ENCODE measurements around the gene RACGAP1.
"Not testable (repeated sequence)": the region's sequence is repeated elsewhere in the genome, so short reads cannot be mapped to it uniquely, and the experiment has no call there.

Gene RACGAP1

GRCh38 chr12:50026691-50027090 lies 1.4 kb upstream of the RACGAP1 start:
- no peak for DNase-seq

DNA sequence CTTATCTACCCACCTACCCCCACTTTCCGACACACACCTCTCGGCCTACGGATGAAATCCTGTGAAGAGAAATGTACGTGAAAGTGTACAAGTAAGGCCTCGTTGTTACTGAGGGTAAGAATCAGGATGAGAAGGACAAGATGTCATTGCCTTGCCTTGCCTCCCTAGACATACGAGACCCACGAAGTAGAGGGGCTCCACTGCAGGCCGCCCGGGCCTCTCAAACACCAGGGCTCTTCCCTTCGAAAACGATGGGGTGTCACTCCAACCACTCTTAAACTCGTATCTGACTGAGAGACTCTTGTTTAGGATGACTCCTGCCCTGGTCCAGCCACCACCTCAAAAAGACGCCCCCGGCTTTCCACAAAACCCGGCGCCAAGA lies 498 bp downstream of the RACGAP1 start:
- DNase-seq = no peak

DNA sequence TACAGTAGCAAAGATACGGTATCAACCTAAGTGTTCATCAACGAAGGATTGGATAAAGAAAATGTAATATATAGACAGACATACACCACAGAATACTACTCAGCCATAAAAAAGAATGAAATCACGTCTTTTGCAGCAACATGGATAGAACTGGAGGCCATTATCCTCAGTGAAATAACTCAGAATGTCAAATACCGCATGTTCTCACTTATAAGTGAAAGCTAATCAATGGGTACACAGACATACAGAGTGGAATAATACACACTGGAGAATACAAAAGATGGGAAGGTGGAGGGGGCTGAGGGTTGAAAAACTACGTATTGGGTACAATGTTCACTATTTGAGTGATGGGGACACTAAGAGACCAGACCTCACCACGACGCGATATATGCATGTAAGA lies 1.1 kb downstream of the RACGAP1 start:
- DNase-seq = no peak

GRCh38 chr12:50022903-50023302 lies 2.4 kb downstream of the RACGAP1 start:
- no peak for DNase-seq

DNA sequence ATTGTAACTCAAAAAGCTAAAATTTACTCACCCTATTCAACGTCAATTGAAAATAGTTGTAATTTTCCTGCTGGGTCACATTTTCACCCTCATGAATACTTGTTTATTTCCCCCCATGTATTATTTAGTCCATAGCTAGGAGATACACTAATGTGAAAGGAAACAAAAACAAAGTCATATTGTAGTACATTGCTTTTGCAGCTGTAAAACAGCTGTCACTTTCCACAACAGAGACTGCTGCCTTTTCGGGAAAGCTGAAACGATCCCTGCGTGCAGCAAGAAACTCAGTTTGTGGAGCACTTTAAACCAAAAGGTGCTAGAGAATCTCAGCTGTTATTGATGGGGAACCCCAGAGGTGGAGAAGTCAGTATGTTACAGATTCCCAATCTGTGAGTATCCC lies 4.3 kb downstream of the RACGAP1 start:
- DNase-seq = no peak

DNA sequence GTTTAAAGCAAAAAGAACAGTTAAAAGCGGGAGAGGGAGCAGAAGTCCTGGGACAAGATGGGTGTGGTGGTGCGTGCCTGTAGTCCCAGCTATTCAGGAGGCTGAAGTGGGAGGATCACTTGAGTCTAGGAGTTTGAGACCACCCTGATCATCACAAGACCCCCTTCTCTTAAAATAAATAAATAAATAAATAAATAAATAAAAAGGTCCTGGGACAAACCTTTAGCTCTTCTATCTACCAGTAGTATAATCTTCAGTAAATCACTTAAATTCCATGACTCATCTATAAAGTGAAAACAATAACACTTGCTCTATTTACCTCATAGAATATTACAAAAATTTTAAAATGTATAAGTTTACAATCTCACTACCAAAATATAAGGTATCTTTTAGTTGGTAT lies 5.8 kb downstream of the RACGAP1 start:
- DNase-seq = no peak

DNA sequence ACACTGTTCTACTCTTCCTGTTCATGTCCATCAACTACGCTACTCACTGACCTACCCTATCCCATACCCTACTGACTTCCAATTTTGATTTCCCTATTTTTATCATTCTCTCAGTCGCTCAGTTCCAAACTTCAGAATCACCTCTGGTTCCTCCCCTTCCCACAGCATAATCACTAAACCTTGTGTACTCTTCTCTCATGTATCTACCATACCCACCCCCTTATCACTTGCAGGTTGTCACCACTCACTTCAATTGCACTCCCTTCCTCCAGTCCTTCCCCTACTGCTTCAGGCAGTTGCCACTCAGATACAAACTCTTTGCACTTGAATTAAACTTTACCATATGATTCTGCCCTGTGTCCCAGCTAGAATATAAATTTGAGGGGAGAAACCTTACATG lies 6.3 kb downstream of the RACGAP1 start:
- DNase-seq = no peak

- no peak for DNase-seq
These were observed 7.1 kb downstream of the RACGAP1 start for GRCh38 chr12:50018154-50018553.

DNA sequence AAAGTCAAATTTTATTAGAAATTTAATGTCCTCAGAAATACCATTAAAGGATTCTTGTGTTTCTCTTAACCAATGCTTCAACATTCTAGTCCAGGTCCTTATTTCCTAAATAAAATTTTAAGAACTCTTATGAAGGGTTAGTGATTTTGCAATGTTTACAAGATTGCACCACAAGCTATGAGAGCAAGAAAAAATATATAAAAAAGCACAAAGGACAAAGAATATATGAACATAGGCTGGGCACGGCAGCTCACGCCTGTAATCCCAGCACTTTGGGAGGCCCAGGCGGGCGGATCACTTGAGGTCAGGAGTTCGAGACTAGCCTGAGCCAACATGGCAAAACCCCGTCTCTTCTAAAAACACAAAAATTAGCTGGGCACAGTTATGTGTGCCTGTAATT lies 7.7 kb downstream of the RACGAP1 start:
- DNase-seq = no peak

DNA sequence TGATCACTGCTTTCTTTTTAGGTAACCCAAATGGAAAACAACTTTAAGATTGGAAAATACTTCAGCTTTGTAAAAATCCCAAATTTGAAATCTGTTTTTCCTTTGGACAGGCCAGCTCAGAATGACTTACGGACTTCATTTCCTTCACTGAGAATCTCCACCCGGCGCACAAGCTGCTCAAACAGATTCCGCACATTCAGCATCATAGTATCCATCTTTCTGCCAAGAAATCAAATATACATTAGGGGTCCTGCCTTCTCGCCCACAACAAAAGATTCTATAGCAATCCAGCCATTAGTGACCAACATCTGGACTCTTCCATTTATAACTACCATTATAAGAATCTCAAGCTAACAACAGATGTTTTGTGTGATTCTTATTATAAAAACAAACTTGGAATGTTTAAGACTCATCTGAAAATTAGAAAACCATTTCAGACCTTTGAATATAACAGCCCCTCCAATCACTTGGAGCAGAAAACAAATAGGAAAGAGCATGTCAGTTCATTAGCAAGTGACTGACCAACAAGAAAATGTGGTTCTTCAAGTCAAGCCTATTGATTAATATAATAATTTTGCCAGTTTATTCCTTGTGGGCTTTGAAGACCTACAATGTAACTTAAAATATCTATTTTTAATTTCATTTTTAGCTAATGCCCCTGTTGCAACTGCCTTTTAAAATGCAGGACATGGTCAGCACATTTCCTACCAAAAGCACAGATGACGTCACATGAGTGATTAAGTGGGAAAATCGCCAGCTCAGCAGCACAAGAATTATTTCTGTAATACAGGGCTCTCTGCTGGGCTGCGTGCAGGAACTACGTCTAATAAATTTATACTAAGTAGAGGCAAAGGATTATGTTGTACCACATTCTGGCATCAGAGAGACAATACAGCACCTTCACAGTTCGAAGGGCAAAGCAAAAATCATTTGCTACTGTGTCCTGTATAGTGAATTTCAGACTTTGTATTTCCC lies 8.5 kb downstream of the RACGAP1 start:
- peak; percentile 82 for DNase-seq

GRCh38 chr12:50014342-50014741 lies 11.0 kb downstream of the RACGAP1 start:
- DNase-seq = no peak

GRCh38 chr12:50013361-50014147 lies 11.7 kb downstream of the RACGAP1 start:
- no peak for DNase-seq

DNA sequence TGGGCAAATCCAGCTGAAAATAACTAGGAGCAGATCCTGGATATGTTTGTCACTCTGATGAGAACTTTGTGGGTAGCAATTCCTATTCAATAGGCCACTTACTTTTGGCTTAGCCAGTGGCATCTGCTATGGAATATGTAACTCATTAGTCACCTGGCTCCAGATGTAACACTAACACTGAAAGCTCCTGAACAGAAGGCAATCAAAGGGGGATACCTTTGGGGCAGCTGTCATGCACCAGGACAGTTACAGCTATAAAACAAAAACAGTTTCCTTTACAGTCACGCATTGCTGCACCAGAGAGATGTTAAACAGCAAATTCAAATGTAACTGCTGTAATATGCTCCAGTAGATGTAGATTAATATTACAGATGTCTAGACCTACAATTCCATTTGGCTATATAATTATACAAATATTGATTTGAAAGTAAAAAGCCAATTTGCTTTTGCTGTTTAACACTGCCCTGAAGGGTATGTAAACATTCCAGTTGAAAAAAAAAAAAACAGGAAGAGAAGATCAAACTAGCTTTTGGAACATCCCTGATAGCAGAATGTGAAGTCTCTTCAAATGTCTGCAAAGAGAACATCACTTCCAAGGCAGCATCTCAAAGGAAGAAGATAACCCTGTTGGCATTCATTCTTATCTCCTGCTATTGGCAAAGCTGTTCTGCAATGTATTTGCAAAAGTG lies 18.4 kb downstream of the RACGAP1 start:
- DNase-seq = no peak

- no peak for DNase-seq
These were observed 19.0 kb downstream of the RACGAP1 start for GRCh38 chr12:50006280-50006679.

GRCh38 chr12:50005175-50005574 lies 20.1 kb downstream of the RACGAP1 start:
- no peak for DNase-seq

DNA sequence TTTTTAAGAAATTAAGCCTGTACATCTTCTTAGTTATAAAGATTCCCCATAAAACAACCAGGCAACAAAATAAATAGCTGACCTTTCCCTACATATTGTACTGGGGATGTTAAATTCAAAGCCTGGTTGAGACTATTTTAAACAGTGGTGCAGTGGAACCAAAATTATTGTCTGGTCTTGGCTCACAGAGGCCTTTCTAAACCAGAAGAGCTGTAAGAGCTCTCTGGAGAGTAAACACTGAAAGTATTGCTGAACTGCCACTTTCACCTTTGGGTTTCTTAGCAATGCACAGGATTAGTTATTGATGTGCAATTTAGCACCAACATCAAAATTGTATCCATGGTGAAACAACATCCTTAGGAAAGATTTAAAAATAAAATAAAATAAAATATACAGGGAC lies 20.6 kb downstream of the RACGAP1 start:
- no peak for DNase-seq

GRCh38 chr12:50003595-50003994 lies 21.7 kb downstream of the RACGAP1 start:
- DNase-seq = no peak

DNA sequence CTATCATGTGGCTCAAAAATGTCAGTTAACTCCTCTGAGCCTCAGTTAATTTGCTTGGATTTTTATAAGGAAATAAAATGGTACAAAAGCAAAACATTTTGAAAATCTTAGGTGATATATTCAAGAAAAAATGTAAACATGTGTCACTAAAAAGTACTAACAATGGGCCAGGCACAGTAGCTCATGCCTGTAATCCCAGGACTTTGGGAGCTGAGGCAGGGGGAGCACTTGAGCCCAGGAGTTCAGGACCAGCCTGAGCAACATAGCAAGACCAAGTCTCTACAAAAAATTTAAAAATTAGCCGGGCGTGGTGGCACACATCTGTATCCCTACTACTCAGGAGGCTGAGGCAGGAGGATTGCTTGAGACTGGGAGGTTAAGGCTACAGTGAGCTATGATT lies 26.8 kb downstream of the RACGAP1 start:
- no peak for DNase-seq

DNA sequence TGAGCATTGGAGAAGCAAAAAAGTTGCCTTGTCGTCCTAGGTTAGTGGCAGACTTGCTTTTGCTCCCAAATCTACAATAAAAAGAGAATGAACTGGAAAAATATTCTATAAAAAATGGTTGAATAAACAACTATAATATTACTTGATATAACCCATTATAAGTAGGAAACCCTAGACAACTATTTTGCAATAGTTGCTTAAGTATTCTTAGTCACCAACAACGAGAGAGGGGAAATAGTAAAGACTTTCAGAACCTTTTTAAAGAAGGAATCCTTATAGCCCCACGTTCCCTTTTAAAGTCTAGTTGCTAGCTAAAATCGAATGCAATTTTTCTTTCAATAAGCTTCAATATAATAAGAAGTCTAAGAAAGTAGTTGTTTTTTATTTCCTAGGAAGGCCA lies 35.0 kb downstream of the RACGAP1 start:
- no peak for DNase-seq

DNA sequence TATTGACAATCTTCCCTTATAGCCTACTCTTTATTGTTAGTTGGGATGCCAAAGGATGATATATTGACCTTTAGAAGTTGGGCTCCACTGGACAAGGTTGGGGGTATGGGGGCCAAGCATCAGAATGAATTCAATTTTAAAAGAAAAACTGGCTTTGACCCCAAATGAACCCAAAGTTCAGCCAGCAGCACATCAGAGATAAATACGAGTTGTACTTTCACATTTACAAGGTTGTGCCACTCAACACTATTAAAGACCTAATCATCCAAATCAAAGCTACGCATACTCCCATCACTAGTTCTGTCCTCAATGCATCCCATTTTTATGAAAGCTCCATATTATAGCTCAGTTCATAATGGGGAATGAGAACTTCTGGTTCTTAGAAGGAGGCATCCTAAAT lies 35.9 kb downstream of the RACGAP1 start:
- DNase-seq = not testable (repeated sequence)

DNA sequence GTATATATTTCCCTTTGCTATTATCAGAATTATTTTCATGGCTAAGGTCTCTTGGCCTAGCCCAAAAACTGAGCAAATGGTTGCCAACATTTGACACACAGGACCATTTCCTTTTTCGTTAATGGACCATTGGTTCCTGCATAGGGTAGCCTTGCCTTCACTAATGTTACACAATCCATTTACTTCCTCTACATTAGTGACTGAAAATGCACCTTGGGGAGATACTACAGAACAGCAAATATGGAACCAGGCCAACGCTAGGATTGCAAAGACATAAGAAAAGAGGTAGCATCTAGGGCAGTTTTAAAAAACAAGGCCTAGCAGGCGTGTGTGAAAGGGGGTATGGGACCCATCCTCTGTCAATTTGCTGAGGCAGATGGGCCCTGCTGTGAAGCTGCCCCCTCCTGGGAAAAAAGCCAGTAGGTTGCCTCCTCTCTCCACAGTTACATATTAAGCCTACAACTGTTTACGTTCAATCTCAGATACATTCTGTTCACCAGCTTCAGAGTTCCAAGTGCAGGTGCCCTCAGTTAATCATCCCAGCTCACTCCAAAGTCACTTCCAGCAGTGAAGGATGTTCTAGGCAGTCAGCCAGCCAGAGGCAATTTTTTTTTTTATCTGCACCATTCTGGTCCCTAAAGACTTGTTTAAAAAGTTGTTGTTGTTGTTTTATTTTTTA lies 37.5 kb downstream of the RACGAP1 start:
- no peak for DNase-seq

DNA sequence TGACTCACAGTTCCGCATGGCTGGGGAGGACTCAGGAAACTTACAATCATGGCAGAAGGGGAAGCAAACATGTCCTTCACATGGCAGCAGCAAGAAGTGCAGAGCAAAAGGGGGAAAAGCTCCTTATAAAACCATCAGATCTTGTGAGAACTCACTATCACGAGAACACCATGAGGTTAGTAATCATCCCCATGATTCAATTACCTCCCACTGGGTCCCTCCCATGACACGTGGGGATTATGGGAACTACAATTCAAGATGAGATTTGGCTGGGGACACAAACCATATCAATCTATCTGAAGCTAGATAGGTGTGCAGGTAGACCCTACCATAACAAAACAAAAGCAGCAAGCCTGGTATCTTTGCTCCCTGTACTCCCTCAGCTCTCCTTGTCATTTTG lies 38.8 kb downstream of the RACGAP1 start:
- DNase-seq = not testable (repeated sequence)

DNA sequence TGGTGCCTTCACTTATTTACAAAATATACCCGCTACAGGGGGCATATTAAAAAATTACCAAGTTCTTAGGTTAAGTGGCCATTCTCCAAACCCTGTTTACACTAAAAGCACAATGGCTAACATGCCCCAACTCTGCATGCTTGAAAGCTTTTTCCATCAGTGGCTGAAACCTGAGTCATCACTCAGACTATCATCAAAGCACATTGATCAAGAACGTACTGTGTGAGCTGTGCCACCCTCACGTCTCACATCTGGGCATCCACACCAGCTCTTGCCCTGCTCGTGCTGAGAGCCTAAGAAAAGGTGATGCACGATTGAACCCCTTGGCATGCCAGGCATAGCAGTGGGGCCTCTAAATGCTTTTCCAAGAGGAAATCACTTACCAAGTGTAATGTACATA lies 39.3 kb downstream of the RACGAP1 start:
- DNase-seq = no peak

All from femur (tissue), 1 donor.